Lower leg skin (tissue), 4 donors: ENCODE measurements around the gene TEN1. TPM values are rescaled to one million over a fixed set of nuclear protein-coding genes. Genes with fewer than 3 reads are reported as not detected.

Source experiments
- DNase-seq, 2 donors: peaks; one replicate each; pipeline ENCODE4 v3.0.0-alpha.2; 2019; ENCODE audit warnings: low spot score in 2 of 2
- H3K4me3 ChIP-seq: fragments of 200-600 bp; sonication (generic); 2 replicates; pipeline ENCODE4 v1.5.1; 2017; ENCODE audit warnings: mild to moderate bottlenecking, low read depth; ENCODE audit not compliant: poor library complexity, severe bottlenecking
- CTCF ChIP-seq, 3 donors: fragments of 450-650 bp; IDR thresholded peaks; one replicate each; pipeline ENCODE4 v1.5.1; 2016; ENCODE audit warnings: antibody characterized with exemption in 3 of 3, mild to moderate bottlenecking in 3 of 3, moderate library complexity in 2 of 3
- POLR2A ChIP-seq, 2 donors: fragments of 450-650 bp; IDR thresholded peaks; one replicate each; pipeline ENCODE4 v1.6.1; 2016 to 2017; ENCODE audit warnings: antibody characterized with exemption in 2 of 2, mild to moderate bottlenecking in 1 of 2, moderate library complexity in 1 of 2
- WGBS, 2 donors: methylation state at CpG; one replicate each; pipeline ENCODE4 v1.1.5; 2018; 5-methylcytosine and 5-hydroxymethylcytosine counted together
- intact Hi-C: fragments of 100-400 bp; cut with DNase I; formaldehyde crosslinking; loops from one replicate; pipeline ENCODE4 v1.15.0; 2023; ENCODE audit warnings: low total_unique reads
- total RNA-seq, 4 donors: library from RNA; depleted of rRNA; stranded (reverse); fragments of >200 nt; gene quantifications; one replicate each; pipeline ENCODE4 v1.1.0, GENCODE V29; 2016

TEN1 gene
- total RNA-seq, 4 donors from 2014 or later = 43.7 to 57.9 (median 49.7) TPM

DNA sequence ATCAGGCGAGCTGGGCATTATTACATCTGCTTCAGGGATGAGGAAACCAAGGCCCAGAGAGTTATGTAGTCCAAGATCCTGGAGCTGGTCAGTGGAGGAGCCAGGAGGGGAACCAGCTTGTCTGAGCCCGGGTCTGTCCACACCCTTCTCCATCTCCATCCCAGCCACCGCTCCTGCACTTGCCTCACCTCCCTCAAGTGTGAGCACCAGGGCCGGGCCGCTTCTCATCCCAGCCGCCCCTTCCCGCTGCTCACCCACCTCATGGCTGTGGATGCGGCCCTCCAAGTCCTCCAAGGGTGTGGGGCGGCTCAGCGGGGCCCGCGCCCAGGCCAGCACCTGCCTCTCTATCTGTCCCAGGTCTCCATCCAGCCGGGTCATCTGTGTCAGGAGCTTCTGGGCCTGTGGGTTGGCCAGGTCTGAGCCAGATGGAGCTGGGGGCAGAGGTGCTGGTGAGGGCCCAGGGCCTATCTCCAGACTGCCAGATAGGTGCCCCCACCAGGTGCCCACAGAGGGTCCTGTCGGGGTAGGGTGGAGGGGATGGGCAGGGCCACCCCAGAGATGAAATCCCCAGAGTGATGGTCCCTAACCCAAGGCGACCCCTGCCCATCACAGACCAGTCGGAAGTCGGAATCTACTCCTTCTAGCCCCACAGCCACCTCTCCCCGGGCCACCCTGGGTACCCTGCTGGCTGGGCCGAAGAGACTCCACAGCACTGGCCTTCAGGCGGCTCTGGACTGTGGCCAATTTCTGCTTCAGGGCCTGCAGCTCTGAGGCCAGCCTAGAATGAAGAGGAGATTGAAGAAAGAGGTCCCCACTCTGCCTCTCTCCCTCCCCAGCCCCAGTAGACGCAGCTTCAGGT lies 38.7 kb downstream of the TEN1 start:
- no peak for DNase-seq
- intact Hi-C loops = no loop called here
- no peak overlapping the region for H3K4me3 ChIP-seq
- TF ChIP-seq CTCF (IDR thresholded peaks at IDR 0.05) (no peak), POLR2A (IDR thresholded peaks at IDR 0.05) (no peak)
- 89 to 93% methylated on average over 20 to 21 of the region's 21 CpGs for WGBS, 2 donors

DNA sequence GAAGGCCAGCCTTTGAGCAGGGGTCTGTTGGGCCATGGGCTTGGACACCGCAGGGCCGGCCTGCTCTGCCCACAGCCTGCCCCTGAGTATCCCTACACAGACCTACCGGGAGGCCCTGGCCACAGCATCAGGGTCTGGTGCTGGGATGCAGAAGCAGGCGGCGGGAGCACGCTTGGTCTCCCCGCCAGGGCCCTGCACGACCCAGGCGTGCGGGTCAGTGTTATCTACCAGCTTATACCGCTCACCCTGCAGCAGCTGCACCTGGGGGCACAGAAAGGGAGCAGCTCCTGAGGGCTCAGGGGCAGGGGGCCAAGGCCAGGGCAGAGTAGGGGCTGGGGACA lies 39.3 kb downstream of the TEN1 start:
- DNase-seq = no peak
- no peak overlapping the region for H3K4me3 ChIP-seq
- 93 to 96% methylated on average over 3 to 11 of the region's 11 CpGs for WGBS, 2 donors
- intact Hi-C loops = no loop called here
- TF ChIP-seq POLR2A (IDR thresholded peaks at IDR 0.05) (no peak), CTCF (IDR thresholded peaks at IDR 0.05) (no peak)

- no peak for DNase-seq
- TF ChIP-seq CTCF (IDR thresholded peaks at IDR 0.05) (no peak), POLR2A (IDR thresholded peaks at IDR 0.05) (no peak)
- 84 to 86% methylated on average over 11 to 13 of the region's 13 CpGs for WGBS, 2 donors
- intact Hi-C loops = no loop called here
- no peak overlapping the region for H3K4me3 ChIP-seq
Observed at GRCh38 chr17:76018801-76019200, 39.8 kb downstream of the TEN1 start.

DNA sequence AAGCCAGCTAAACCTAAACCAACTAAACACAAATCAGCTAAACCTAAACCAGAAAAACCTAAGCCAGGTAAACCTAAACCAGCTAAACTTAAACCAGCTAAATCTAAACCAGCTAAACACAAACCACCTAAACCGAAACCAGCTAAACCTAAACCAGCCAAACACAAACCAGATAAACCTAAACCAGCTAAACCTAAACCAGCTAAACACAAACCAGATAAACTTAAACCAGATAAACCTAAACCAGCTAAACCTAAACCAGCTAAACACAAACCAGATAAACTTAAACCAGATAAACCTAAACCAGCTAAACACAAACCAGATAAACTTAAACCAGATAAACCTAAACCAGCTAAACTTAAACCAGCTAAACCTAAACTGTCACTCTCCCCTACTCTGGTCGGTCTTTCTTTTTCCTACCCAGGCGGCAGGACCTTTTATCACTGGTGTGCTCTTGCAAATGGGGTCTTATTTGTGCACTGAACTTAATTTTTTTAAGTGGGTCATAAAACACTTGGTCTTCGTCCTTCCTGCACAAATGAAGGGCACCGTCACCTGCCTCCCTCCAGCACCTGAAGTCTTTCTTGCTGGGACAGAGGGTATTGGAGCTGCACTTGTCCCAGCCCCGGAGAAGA lies 40.9 kb downstream of the TEN1 start:
- WGBS, 2 donors = 85 to 87% methylated on average over 6 of the region's 6 CpGs
- DNase-seq = no peak
- H3K4me3 ChIP-seq = no peak overlapping the region
- intact Hi-C loops = no loop called here
- TF ChIP-seq CTCF (IDR thresholded peaks at IDR 0.05) = no peak
- no peak for TF ChIP-seq POLR2A (IDR thresholded peaks at IDR 0.05)

- no peak for TF ChIP-seq CTCF (IDR thresholded peaks at IDR 0.05)
- no peak for TF ChIP-seq POLR2A (IDR thresholded peaks at IDR 0.05)
- H3K4me3 ChIP-seq = no peak overlapping the region
- no peak for DNase-seq
- WGBS, 2 donors = 68 to 90% methylated on average over 13 to 23 of the region's 24 CpGs
- intact Hi-C loops = no loop called here
Observed at GRCh38 chr17:76022285-76022684, 43.2 kb downstream of the TEN1 start.
